ENCODE measurements around the gene RHPN2. TPM values are rescaled to one million over a fixed set of nuclear protein-coding genes. Genes with fewer than 3 reads are reported as not detected.

RHPN2 gene
- polyA plus RNA-seq, 2 of the 4 experiments (the other 2 are of a cell fraction) = 60.5 to 140 TPM

DNA sequence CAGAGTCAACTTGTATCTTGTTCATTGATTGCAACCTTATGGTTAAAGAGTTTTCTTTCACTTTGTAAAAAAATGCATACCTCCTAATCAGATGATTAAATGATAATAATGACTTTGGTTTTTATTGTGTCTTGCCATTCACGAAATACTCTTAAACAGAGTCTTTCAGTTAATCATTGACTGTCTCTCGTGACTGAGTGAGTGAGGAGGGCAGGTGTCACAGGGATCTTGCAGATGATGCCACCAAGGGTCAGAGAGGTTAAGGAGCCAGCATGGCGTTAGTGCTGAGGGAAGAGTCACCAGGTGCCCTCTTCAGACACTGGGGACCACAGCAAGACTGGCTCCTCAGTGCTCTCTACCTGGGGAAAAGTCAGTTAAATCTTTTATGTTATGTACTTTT is 24.3 kb upstream of the RHPN2 start (continued):
- TF ChIP-seq EHMT2 (IDR thresholded peaks at IDR 0.05; ENCODE audit: low read depth) (no peak), JUN (IDR thresholded peaks at IDR 0.05) (no peak), RARB (CRISPR knock-in tag; IDR thresholded peaks at IDR 0.05) (no peak), HEYL (CRISPR knock-in tag; IDR thresholded peaks at IDR 0.05) (no peak), EHF (CRISPR knock-in tag; IDR thresholded peaks at IDR 0.05) (no peak), NPAS2 (CRISPR knock-in tag; IDR thresholded peaks at IDR 0.05; ENCODE audit: borderline replicate concordance) (no peak)

DNA sequence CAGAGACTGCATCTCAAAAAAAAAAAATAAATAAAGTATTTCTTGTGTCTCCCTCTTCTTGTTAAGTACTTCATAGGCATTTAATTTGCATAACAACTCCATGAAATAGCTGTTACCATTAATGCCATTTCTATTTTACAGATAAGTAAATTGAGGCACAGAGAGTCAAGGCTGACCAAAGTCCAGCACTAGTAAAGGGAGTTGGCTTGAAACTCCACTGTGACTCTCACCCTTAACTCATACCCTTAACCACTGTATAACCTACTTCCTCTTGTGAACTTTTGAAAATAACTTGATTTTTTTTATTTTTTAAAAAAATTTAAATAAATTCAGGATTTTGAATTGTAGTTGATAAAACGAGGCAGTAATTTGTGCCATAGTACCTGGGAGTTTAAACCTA is 22.3 kb upstream of the RHPN2 start:
- POLR2A ChIA-PET = no interaction called here
- TF ChIP-seq GATA3 (IDR thresholded peaks at IDR 0.05; ENCODE audit: borderline replicate concordance) = no peak
- TF ChIP-seq ATOH8 (CRISPR knock-in tag; IDR thresholded peaks at IDR 0.05; ENCODE audit: low read depth) = no peak
- no peak for TF ChIP-seq ELK1 (IDR thresholded peaks at IDR 0.05; ENCODE audit: low read depth, low read length)
- no peak for TF ChIP-seq RCOR1 (IDR thresholded peaks at IDR 0.05; ENCODE audit: low read depth, low read length)
- TF ChIP-seq, protein P1, sequence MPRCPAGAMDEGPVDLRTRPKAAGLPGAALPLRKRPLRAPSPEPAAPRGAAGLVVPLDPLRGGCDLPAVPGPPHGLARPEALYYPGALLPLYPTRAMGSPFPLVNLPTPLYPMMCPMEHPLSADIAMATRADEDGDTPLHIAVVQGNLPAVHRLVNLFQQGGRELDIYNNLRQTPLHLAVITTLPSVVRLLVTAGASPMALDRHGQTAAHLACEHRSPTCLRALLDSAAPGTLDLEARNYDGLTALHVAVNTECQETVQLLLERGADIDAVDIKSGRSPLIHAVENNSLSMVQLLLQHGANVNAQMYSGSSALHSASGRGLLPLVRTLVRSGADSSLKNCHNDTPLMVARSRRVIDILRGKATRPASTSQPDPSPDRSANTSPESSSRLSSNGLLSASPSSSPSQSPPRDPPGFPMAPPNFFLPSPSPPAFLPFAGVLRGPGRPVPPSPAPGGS (IDR thresholded peaks at IDR 0.05) = no peak
- no peak for TF ChIP-seq HEYL (CRISPR knock-in tag; IDR thresholded peaks at IDR 0.05)
- no peak for TF ChIP-seq CTCF (IDR thresholded peaks at IDR 0.05)
- Histone ChIP-seq H3K4me1 (peaks cover 12% of the 10 kb centered on the region), H3K4me2 (no peak overlapping the region), H3K4me3 (no peak overlapping the region), H3K27ac (no peak overlapping the region), H3K9me3 (no peaks in the 10 kb centered on the region)
- ATAC-seq (no peak), DNase-seq (ENCODE audit: low read depth in 1 of 2, low spot score in 1 of 2) (no peak), FAIRE-seq (no peak)
- 47% methylated on average over 1 of the region's 1 CpG for WGBS (ENCODE audit: missing lambda C conversion rate)
- CTCF ChIA-PET = interaction anchor here (0.6 to 3.2 kb wide), 3 partner anchors 12 to 111 kb away, joined by 7 to 11 read pairs (median 7); no protein-coding TSS in a partner anchor

DNA sequence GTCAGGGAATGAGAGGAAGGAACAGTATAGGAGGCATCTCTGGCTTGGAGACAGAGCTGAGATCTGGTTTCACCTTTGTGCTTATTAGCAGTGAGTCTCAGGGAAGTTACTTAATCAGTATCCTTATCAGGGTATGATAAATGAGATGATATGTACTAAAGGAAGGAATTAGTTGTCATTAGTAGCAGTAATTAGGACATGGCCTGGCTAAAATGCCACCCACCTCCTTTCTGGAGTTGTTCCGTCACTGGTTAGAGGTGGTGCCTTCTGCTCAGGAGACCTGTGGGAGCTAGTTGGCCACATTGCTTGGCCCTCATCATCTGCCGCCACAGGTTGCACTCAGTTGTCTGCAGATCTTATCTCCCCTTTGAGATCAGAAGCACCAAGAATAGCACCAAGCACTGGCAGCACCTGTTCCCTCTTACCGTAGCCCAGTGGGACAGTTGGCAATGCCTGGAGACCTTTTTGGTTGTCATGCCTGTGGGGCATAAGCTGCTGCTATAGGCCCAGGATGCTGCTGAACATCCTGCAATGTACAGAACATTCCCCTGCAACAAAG is 21.0 kb upstream of the RHPN2 start:
- POLR2A ChIA-PET = interaction anchor here (1.0 kb wide), 1 partner anchor 16 kb away, joined by 6 read pairs; no protein-coding TSS in a partner anchor
- CTCF ChIA-PET = interaction anchor here (0.5 to 3.2 kb wide), 13 partner anchors 9 to 112 kb away, joined by 3 to 13 read pairs (median 4); no protein-coding TSS in a partner anchor
- H3K4me1 ChIP-seq = peaks cover 16% of the 10 kb centered on the region
- WGBS (ENCODE audit: missing lambda C conversion rate) = 94% methylated on average over 3 of the region's 3 CpGs
- ATAC-seq = no peak
- no peak overlapping the region for H3K27ac ChIP-seq
- peak; percentile 70 for FAIRE-seq
- DNase-seq (ENCODE audit: low read depth in 1 of 2, low spot score in 1 of 2) = no peak
- H3K9me3 ChIP-seq = no peaks in the 10 kb centered on the region
- no peak overlapping the region for H3K4me3 ChIP-seq
- no peak overlapping the region for H3K4me2 ChIP-seq
- TF ChIP-seq, protein P2, sequence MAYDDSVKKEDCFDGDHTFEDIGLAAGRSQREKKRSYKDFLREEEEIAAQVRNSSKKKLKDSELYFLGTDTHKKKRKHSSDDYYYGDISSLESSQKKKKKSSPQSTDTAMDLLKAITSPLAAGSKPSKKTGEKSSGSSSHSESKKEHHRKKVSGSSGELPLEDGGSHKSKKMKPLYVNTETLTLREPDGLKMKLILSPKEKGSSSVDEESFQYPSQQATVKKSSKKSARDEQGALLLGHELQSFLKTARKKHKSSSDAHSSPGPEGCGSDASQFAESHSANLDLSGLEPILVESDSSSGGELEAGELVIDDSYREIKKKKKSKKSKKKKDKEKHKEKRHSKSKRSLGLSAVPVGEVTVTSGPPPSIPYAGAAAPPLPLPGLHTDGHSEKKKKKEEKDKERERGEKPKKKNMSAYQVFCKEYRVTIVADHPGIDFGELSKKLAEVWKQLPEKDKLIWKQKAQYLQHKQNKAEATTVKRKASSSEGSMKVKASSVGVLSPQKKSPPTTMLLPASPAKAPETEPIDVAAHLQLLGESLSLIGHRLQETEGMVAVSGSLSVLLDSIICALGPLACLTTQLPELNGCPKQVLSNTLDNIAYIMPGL (CRISPR knock-in tag; IDR thresholded peaks at IDR 0.05; ENCODE audit: borderline replicate concordance) = no peak
- no peak for TF ChIP-seq HOXB5 (CRISPR knock-in tag; IDR thresholded peaks at IDR 0.05)
- TF ChIP-seq HOXA7 (CRISPR knock-in tag; IDR thresholded peaks at IDR 0.05) = no peak
- no peak for TF ChIP-seq CHD4 (IDR thresholded peaks at IDR 0.05; ENCODE audit: borderline replicate concordance)
- no peak for TF ChIP-seq RARB (CRISPR knock-in tag; IDR thresholded peaks at IDR 0.05)
- no peak for TF ChIP-seq EHMT2 (IDR thresholded peaks at IDR 0.05; ENCODE audit: low read depth)
- no peak for TF ChIP-seq KDM1A (IDR thresholded peaks at IDR 0.05; ENCODE audit: low read depth)
- no peak for TF ChIP-seq JUN (IDR thresholded peaks at IDR 0.05)
- no peak for TF ChIP-seq REST (IDR thresholded peaks at IDR 0.05)
- no peak for TF ChIP-seq POLR2AphosphoS2 (conservative IDR thresholded peaks at IDR 0.05; ENCODE audit: low read length)
- TF ChIP-seq EHF (CRISPR knock-in tag; IDR thresholded peaks at IDR 0.05) = no peak
- TF ChIP-seq CEBPB (IDR thresholded peaks at IDR 0.05) = no peak
- no peak for TF ChIP-seq HDAC2 (IDR thresholded peaks at IDR 0.05)
- TF ChIP-seq SREBF2 (IDR thresholded peaks at IDR 0.05) = no peak
